NCI-H510A treated with DMSO at 0.1 percent for 48 hours (cell line): Measurements from ENCODE around the gene CEP20.
"Not testable (repeated sequence)": the region's sequence is repeated elsewhere in the genome, so short reads cannot be mapped to it uniquely, and the experiment has no call there.

Source experiments
- DNase-seq: peaks from one replicate; lab custom pipeline; 2025; lab: John Stamatoyannopoulos, UW

CEP20 gene

GRCh38 chr16:15857724-15858560 lies 30.5 kb downstream of the CEP20 start:
- no peak for DNase-seq

GRCh38 chr16:15856901-15857698 lies 31.3 kb downstream of the CEP20 start, which contains the start of gene MYH11:
TSS of gene MYH11 (minus strand) at chr16:15857028. CDS start at chr16:15838252, 18,776 bp downstream.
- no peak for DNase-seq

GRCh38 chr16:15856182-15856581 lies 32.2 kb downstream of the CEP20 start:
- no peak for DNase-seq

DNA sequence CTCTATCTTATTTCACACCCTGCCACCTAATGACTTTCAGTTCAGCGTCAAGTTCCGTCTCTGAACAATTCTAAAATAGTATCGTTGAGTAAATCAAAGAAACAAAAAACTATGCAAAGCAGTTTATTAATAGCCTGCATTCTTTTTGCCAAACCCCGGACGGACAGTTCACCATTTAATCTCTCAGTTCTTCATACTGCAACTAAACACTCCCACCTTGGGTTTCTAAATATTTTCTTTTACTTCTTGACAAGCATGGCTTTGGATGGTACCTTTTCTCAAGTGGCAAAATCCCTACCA lies 32.7 kb downstream of the CEP20 start:
- no peak for DNase-seq

DNA sequence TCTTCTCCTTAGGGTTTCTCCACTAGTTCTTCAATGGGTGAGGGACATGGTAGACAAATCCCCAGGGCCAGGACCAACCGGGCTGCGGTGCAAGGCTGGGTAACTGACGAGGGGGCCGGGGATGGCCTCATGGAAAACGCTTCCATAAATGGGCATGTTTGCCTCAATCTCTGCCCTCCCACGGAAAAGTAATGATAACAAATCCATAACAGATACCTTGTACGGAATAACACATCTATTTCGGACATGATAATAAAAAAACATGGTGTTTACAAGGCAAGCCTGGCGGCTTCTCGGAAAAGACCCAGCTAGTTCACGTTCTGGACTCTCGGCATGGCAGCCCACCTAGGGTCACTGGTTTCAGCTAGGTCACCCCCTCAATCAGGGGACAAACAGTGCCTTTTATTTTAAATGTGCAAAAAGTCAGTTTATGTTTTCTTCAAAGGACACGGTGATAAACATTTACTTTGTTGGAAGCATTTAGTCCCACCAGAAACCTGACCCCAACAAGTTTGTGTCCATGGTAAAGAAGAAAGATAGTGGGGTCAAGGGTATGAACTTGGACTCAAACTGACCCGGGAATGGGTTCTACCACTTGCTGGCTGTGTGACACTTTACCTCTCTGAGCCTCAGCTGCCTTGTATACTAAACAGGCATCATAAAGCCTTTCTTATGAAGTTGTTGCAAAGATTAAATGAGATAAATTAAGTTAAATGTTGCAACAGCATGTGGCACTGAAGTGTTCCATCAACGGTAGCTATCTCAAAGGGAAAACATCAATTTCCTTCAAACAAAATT lies 33.3 kb downstream of the CEP20 start:
- DNase-seq: no peak

DNA sequence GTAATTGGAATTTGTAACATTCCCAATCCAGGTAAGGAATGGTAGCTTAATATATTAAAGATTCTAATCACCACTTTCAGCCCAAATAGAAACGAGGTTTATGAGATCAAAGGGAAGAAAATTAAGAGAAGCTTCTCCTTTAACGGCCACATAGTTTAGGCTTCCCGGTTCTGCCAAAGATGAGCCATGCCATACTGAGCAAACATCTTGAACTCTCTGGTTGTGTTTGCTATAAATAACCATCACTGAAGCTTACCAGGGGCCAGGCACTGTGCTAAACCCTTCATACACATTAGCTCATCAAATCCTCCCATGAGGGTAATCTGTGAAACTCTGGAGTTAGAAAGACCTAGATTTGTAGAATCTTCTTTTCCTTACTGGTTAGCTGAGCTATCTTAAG lies 34.3 kb downstream of the CEP20 start:
- no peak for DNase-seq

- DNase-seq: no peak
Observed at GRCh38 chr16:15853021-15853420, 35.4 kb downstream of the CEP20 start.

DNA sequence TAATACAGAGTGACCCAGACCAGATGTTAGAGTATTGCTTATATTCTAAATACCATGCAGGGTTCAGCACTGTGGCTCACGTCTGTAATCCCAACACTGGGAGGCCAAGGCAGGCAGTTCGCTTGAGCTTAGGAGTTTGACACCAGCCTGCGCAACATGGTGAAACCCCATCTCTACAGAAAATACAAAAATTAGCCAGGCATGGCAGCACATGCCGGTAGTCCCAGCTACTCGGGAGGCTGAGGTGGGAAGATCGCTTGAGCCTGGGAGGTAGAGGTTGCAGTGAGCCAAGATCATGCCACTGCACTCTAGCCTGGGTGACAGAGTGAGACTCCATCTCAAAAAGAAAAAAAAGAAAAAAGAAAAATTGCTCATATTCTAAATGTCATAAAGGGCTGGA lies 37.8 kb downstream of the CEP20 start:
- DNase-seq: not testable (repeated sequence)

DNA sequence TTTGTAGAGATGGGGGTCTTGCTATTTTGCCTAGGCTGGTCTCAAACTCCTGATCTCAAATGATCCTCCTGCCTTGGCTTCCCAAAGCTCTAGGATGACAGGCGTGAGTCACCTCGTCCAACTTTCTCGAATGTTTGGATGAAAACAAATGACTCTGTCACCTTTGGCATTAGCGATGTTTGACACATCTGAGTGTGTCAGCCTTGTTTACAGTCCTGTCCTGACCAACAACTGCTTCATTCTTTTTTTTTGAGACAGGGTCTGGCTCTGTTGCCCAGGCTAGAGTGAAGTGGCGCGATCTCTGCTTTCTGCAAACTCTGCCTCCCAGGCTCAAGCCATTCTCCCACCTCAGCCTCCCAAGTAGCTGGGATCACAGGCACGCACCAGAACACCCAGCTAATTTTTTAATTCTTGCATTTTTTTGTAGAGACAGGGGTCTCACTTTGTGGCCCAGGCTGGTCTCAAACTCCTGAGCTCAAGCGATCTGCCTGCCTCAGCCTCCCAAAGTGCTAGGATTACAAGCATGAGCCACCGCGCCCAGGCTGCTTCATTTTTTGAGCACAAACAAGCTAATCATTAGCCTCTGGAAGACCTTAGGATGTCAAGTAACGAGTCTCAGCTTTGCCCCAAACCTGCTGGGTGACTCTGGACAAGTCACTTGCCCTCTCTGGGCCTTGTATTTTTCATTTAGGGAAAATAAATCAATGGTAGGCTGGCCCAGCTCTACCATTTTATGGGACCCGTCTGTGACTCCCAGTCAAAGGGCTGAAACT lies 39.0 kb downstream of the CEP20 start:
- no peak for DNase-seq

DNA sequence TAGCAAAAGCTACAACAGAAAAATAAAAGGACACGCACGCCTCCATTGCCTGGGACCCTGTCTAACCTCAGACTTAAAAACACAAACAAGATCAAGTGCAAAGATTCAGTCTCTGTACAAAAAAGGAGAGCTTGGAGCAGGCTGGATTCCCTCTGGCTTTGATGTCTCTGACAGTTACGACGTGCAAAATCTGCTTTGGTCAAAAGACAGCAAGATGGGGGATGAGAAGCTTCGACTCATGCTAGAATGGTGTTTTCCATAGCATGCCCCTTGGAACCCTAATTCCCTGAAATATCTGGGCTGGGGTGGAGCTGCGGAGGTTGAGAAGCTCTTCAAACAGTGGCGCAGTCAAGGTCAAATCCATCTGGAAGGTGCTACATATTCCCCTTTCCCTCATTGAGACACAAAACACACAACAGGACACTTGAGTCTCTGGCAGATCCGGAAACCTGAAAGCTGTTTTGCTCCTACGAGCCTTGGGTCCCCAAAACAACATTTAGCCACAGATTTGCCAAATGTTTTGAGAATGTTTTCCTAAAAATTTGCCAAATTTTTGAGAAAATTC lies 40.7 kb downstream of the CEP20 start:
- no peak for DNase-seq

GRCh38 chr16:15846510-15846909 lies 41.9 kb downstream of the CEP20 start:
- no peak for DNase-seq

DNA sequence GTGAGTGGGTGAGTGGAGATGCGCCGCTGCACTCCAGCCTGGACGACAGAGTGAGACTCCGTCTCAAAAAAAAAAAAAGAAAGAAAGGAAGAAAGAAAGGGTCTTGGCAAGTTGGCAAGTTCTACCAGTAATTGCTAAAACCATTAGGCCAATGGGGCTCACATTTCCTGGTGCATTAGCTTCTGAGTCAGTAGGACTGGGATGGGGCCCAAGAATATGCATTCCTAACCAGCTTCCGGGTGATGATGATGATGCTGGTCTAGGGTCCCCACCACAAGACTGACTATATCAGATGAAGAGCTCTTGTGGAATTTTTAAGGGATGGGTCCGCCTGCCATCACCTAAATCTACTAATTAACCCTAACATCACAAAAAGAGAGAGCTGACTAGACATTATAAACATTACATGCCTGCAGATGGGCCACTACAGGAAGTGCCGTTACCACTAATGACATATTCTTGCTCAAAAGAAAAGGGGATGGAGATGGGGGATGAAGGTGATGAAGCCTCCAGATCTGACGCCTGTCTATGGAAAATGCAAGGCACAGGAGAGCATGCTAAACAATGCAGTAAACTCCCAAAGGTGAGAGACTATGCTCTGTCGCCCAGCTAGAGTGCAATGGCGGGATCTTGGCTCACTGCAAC lies 44.6 kb downstream of the CEP20 start:
- no peak for DNase-seq

- not testable (repeated sequence) for DNase-seq
Observed at GRCh38 chr16:15839204-15839603, 49.2 kb downstream of the CEP20 start.

GRCh38 chr16:15837761-15838160 lies 50.6 kb downstream of the CEP20 start:
- no peak for DNase-seq

DNA sequence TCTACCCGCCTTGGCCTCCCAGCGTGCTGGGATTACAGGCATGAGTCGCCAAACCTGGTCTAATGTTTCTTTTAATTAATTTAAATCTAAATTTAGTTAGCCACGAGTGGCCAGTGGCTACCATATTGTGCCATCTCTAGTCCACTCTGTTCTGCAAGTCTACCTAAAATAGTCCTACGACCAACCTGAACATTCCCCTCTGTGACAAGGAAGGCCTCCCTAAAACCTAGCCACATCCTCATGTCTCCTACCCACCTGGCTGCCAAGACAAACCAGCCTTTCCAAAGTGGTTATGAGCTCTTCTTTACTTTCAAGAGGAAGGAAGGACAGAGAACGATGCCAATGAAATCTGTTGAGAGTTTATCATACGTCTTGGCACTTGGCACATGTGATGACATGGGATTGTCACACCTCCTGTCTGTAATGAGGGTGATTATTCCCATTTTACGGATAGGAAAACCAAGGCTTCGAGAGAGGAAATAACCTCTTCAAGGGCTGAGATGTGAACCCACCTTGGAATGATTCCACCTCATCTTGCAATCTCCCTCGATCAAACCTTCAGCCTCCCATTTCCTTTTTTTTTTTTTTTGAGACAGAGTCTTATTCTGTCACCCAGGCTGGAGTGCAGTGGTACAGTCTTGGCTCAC lies 51.3 kb downstream of the CEP20 start:
- DNase-seq: no peak

DNA sequence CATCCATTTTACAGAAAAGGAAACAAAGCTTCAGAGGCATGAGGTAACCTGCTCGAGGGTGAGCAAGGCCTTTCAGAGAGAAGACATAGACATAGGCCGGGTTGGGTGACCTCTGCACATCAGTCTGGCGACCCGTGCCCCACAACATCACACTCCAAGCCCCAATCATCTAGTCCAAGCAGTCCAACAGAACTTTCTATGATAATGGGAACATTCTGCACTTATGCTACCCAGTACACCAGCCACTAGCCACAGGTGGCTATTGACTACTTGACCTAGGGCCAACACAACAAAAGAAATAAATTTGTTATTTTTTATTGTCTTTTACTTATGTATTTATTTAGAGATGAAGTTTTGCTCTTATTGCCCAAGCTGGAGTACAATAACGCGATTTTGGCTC lies 52.3 kb downstream of the CEP20 start:
- no peak for DNase-seq

DNA sequence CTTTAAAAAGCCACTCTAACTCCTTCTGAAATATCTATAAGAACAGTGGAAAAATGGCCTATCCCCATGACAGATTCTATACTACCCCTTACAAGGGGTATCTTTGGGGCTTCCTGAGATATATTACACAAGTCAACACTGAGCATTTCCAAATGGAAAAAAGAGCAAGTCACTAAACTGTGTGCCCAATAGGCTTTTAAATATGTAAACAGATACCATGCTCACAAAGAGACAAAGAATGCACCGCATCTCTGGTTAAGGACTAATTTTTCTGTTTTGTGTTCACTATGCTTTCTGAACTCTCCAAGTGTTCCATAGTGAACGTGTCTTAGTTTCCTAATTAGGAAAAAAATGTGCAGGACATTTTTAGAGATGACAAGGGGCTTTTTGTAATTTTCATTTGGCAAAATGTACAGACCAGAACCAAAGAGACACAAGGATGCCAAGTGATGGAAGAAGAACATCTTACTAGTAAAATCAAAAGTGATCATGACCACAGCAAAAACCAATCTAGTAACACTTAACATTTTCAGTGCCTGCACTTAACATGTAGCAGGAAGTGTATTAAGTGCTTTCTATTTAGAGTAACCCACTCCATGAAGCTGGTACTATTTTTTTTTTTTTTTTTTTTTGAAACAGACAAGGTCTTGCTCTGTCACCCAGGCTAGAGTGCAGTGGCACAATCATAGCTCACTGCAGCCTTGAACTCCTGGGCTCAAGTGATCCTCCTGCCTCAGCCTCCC lies 53.1 kb downstream of the CEP20 start:
- DNase-seq: peak; percentile 44

GRCh38 chr16:15834502-15834901 lies 53.9 kb downstream of the CEP20 start:
- no peak for DNase-seq

DNA sequence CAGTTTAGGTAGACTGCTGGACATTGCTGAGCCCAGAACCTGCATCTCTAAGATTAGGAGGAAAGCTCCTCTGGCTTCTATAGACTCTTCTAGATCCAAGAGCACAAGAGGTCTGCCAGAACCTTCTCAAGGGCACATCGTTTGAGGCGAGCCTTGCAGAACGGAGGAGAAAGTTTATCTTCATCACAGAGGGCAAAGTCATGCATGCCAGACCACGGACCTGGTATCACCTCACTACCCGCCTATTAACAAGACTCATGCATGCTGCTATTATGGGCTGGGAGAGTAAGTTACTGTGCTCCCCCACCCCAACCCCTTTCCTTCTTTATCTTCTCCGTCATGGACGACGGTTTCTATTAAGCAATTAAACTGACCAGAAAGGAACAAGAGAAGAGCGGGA lies 54.9 kb downstream of the CEP20 start:
- DNase-seq: no peak

DNA sequence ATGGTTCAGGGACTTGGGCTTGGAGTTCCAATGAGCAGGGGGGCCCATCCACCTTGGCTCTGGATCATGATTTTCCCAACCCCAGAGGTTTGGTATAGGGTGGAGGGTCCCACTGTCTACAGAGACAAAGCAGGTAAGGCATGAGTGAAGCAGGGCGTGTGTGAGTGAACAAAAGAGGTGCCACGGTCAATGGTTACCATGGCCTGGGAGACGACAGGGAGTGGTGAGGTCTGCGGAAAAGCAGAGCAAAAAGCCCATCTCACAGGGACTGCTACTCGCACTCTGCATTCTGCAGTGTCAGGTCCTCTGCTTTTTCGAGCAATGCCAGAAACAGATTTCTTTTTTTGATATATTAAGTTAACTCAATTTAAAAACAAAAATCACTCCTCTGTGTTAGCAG lies 56.2 kb downstream of the CEP20 start:
- DNase-seq: no peak
